ENCODE data around the gene MALRD1. TPM values are rescaled to one million over a fixed set of nuclear protein-coding genes. Genes with fewer than 3 reads are reported as not detected.

Gene MALRD1
- total RNA-seq, 1 donor from 2014 or later, result 0.11 TPM

- DNase-seq (ENCODE audit: low spot score), result no peak
- Histone ChIP-seq H4K20me1 (ENCODE audit: low read depth) (no peaks in the 10 kb centered on the region), H3K4me3 (no peak overlapping the region), H3K27me3 (no peaks in the 10 kb centered on the region), H2AFZ (replicated peaks) (no peak overlapping the region), H3F3A (ENCODE audit: low read depth) (no peaks in the 10 kb centered on the region), H3K79me2 (ENCODE audit: low read depth) (no peaks in the 10 kb centered on the region), H3K9me3 (ENCODE audit: low read depth) (no peaks in the 10 kb centered on the region), H3K27ac (no peak overlapping the region), H3K4me2 (no peak overlapping the region), H3K36me3 (no peaks in the 10 kb centered on the region), H3K4me1 (no peaks in the 10 kb centered on the region), H3K9ac (no peak overlapping the region)
- no peaks in the 10 kb centered on the region for H3K27me3 Mint-ChIP-seq (ENCODE audit: insufficient read depth, low read depth)
- no peak overlapping the region for H3K27ac Mint-ChIP-seq
- H3K9me3 Mint-ChIP-seq, result no peaks in the 10 kb centered on the region
- H3K36me3 Mint-ChIP-seq, result no peaks in the 10 kb centered on the region
- H3K4me1 Mint-ChIP-seq, result no peaks in the 10 kb centered on the region
- no peak for TF ChIP-seq EZH2phosphoT487 (IDR thresholded peaks at IDR 0.05)
- TF ChIP-seq, protein P1, sequence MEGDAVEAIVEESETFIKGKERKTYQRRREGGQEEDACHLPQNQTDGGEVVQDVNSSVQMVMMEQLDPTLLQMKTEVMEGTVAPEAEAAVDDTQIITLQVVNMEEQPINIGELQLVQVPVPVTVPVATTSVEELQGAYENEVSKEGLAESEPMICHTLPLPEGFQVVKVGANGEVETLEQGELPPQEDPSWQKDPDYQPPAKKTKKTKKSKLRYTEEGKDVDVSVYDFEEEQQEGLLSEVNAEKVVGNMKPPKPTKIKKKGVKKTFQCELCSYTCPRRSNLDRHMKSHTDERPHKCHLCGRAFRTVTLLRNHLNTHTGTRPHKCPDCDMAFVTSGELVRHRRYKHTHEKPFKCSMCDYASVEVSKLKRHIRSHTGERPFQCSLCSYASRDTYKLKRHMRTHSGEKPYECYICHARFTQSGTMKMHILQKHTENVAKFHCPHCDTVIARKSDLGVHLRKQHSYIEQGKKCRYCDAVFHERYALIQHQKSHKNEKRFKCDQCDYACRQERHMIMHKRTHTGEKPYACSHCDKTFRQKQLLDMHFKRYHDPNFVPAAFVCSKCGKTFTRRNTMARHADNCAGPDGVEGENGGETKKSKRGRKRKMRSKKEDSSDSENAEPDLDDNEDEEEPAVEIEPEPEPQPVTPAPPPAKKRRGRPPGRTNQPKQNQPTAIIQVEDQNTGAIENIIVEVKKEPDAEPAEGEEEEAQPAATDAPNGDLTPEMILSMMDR (IDR thresholded peaks at IDR 0.05), result no peak
- TF ChIP-seq EZH2 (IDR thresholded peaks at IDR 0.05), result no peak
- no peak overlapping the region for H3K4me3 Mint-ChIP-seq
Observed at GRCh38 chr10:19556666-19557065, 508.1 kb downstream of the MALRD1 start.

GRCh38 chr10:19561181-19561580, 512.6 kb downstream of the MALRD1 start:
- Histone ChIP-seq H3K79me2 (ENCODE audit: low read depth) (no peaks in the 10 kb centered on the region), H3K4me3 (no peak overlapping the region), H3K27ac (no peak overlapping the region), H2AFZ (replicated peaks) (no peak overlapping the region), H3K9me3 (ENCODE audit: low read depth) (no peaks in the 10 kb centered on the region), H4K20me1 (ENCODE audit: low read depth) (no peaks in the 10 kb centered on the region), H3K9ac (no peak overlapping the region), H3K4me1 (no peaks in the 10 kb centered on the region), H3K27me3 (no peaks in the 10 kb centered on the region), H3K4me2 (no peak overlapping the region), H3F3A (ENCODE audit: low read depth) (no peaks in the 10 kb centered on the region), H3K36me3 (no peaks in the 10 kb centered on the region)
- no peak overlapping the region for H3K4me3 Mint-ChIP-seq
- H3K36me3 Mint-ChIP-seq, result no peaks in the 10 kb centered on the region
- peaks cover 2% of the 10 kb centered on the region for H3K4me1 Mint-ChIP-seq
- TF ChIP-seq EZH2 (IDR thresholded peaks at IDR 0.05), result no peak
- TF ChIP-seq EZH2phosphoT487 (IDR thresholded peaks at IDR 0.05), result no peak
- TF ChIP-seq, protein P1 (IDR thresholded peaks at IDR 0.05), result no peak
- no peak overlapping the region for H3K27ac Mint-ChIP-seq
- H3K9me3 Mint-ChIP-seq, result no peaks in the 10 kb centered on the region
- H3K27me3 Mint-ChIP-seq (ENCODE audit: insufficient read depth, low read depth), result peaks cover 3% of the 10 kb centered on the region
- no peak for DNase-seq (ENCODE audit: low spot score)

GRCh38 chr10:19563388-19564141, 515.0 kb downstream of the MALRD1 start:
- H3K4me3 ChIP-seq, result no peak overlapping the region
- no peaks in the 10 kb centered on the region for H3K79me2 ChIP-seq (ENCODE audit: low read depth)
- H2AFZ ChIP-seq (replicated peaks), result no peak overlapping the region
- no peak overlapping the region for H3K4me2 ChIP-seq
- H3K4me1 ChIP-seq, result no peaks in the 10 kb centered on the region
- H3K27me3 ChIP-seq, result no peaks in the 10 kb centered on the region
- no peaks in the 10 kb centered on the region for H3K36me3 ChIP-seq
- Mint-ChIP-seq H3K4me3 (no peak overlapping the region), H3K36me3 (no peaks in the 10 kb centered on the region), H3K4me1 (peaks cover 2% of the 10 kb centered on the region), H3K27ac (no peak overlapping the region), H3K9me3 (no peaks in the 10 kb centered on the region), H3K27me3 (ENCODE audit: insufficient read depth, low read depth) (peaks cover 3% of the 10 kb centered on the region)
- H3F3A ChIP-seq (ENCODE audit: low read depth), result no peaks in the 10 kb centered on the region
- H3K9ac ChIP-seq, result no peak overlapping the region
- H3K27ac ChIP-seq, result no peak overlapping the region
- H4K20me1 ChIP-seq (ENCODE audit: low read depth), result no peaks in the 10 kb centered on the region
- DNase-seq (ENCODE audit: low spot score), result no peak
- TF ChIP-seq, protein P1 (IDR thresholded peaks at IDR 0.05), result no peak
- TF ChIP-seq EZH2 (IDR thresholded peaks at IDR 0.05) (no peak), EZH2phosphoT487 (IDR thresholded peaks at IDR 0.05) (no peak)
- H3K9me3 ChIP-seq (ENCODE audit: low read depth), result no peaks in the 10 kb centered on the region

Measured in neural progenitor cell (in vitro differentiated cells).